ENCODE data around the gene VAV1. TPM values are rescaled to one million over a fixed set of nuclear protein-coding genes. Genes with fewer than 3 reads are reported as not detected.

The VAV1 gene
- total and polyA plus RNA-seq, 9 donors = 0.71 to 5.0 (median 2.0) TPM

- Histone ChIP-seq H3K9me3 (no peaks in the 10 kb centered on the region), H3K27me3 (no peaks in the 10 kb centered on the region), H3K27ac (no peak overlapping the region), H3K4me3 (no peak overlapping the region), H3K4me1 (ENCODE audit: insufficient read depth) (no peaks in the 10 kb centered on the region), H3K36me3 (no peaks in the 10 kb centered on the region)
- WGBS, 3 donors = 90 to 100% (median 98%) methylated on average over 1 of the region's 1 CpG
- DNase-seq = no peak
- TF ChIP-seq EP300 (IDR thresholded peaks at IDR 0.05) (no peak), POLR2A (IDR thresholded peaks at IDR 0.05) (no peak)
- intact Hi-C loops (cut with DNase I) = no loop called here
Measured at GRCh38 chr19:6808494-6808893, 36.0 kb downstream of the VAV1 start.

GRCh38 chr19:6809262-6809661 is 36.8 kb downstream of the VAV1 start:
- no peak for DNase-seq
- H3K9me3 ChIP-seq = no peaks in the 10 kb centered on the region
- no peak overlapping the region for H3K27ac ChIP-seq
- WGBS, 3 donors = 58 to 71% (median 69%) methylated on average over 4 of the region's 4 CpGs
- no peaks in the 10 kb centered on the region for H3K4me1 ChIP-seq (ENCODE audit: insufficient read depth)
- no peak for TF ChIP-seq POLR2A (IDR thresholded peaks at IDR 0.05)
- no peak for TF ChIP-seq CTCF (IDR thresholded peaks at IDR 0.05)
- no peak for TF ChIP-seq EP300 (IDR thresholded peaks at IDR 0.05)
- no peaks in the 10 kb centered on the region for H3K27me3 ChIP-seq
- no peaks in the 10 kb centered on the region for H3K36me3 ChIP-seq
- intact Hi-C loops (cut with DNase I) = no loop called here
- no peak overlapping the region for H3K4me3 ChIP-seq

- Histone ChIP-seq H3K4me3 (no peak overlapping the region), H3K4me1 (ENCODE audit: insufficient read depth) (no peaks in the 10 kb centered on the region), H3K27ac (no peak overlapping the region), H3K36me3 (no peaks in the 10 kb centered on the region), H3K9me3 (no peaks in the 10 kb centered on the region), H3K27me3 (no peaks in the 10 kb centered on the region)
- no peak for DNase-seq
- 77 to 80% (median 79%) methylated on average over 3 of the region's 3 CpGs for WGBS, 3 donors
- TF ChIP-seq EP300 (IDR thresholded peaks at IDR 0.05) (no peak), POLR2A (IDR thresholded peaks at IDR 0.05) (no peak), CTCF (IDR thresholded peaks at IDR 0.05) (no peak)
- intact Hi-C loops (cut with DNase I) = no loop called here
Measured at GRCh38 chr19:6811378-6811777, 38.9 kb downstream of the VAV1 start.

- Histone ChIP-seq H3K9me3 (no peaks in the 10 kb centered on the region), H3K4me1 (ENCODE audit: insufficient read depth) (no peaks in the 10 kb centered on the region), H3K4me3 (no peak overlapping the region), H3K36me3 (no peaks in the 10 kb centered on the region), H3K27ac (no peak overlapping the region), H3K27me3 (no peaks in the 10 kb centered on the region)
- DNase-seq = no peak
- 18 to 27% (median 27%) methylated on average over 2 of the region's 2 CpGs for WGBS, 3 donors
- intact Hi-C loops (cut with DNase I) = no loop called here
- TF ChIP-seq EP300 (IDR thresholded peaks at IDR 0.05) (no peak), CTCF (IDR thresholded peaks at IDR 0.05) (no peak), POLR2A (IDR thresholded peaks at IDR 0.05) (no peak)
Measured at GRCh38 chr19:6811906-6812305, 39.4 kb downstream of the VAV1 start.

GRCh38 chr19:6812612-6813011 is 40.1 kb downstream of the VAV1 start:
- no peak for TF ChIP-seq EP300 (IDR thresholded peaks at IDR 0.05)
- TF ChIP-seq CTCF (IDR thresholded peaks at IDR 0.05) = no peak
- no peak for TF ChIP-seq POLR2A (IDR thresholded peaks at IDR 0.05)
- H3K9me3 ChIP-seq = no peaks in the 10 kb centered on the region
- no peak for DNase-seq
- no peak overlapping the region for H3K4me3 ChIP-seq
- H3K27me3 ChIP-seq = no peaks in the 10 kb centered on the region
- no peaks in the 10 kb centered on the region for H3K4me1 ChIP-seq (ENCODE audit: insufficient read depth)
- no peaks in the 10 kb centered on the region for H3K36me3 ChIP-seq
- intact Hi-C loops (cut with DNase I) = no loop called here
- WGBS, 3 donors = 83 to 91% (median 86%) methylated on average over 2 of the region's 2 CpGs
- no peak overlapping the region for H3K27ac ChIP-seq

Measured in ovary (tissue), 9 donors.